Measurements from ENCODE around the gene BEND5.
A peak's percentile ranks its signal among the peaks of the same experiment; 100 is the strongest.

Gene BEND5

GRCh38 chr1:48718116-48718630 lies 58.5 kb downstream of the BEND5 start:
- no peak for DNase-seq

- no peak for DNase-seq
Observed at GRCh38 chr1:48717082-48717481, 59.6 kb downstream of the BEND5 start.

GRCh38 chr1:48715921-48716320 lies 60.8 kb downstream of the BEND5 start:
- DNase-seq, result no peak

- no peak for DNase-seq
Observed at GRCh38 chr1:48710915-48711314, 65.8 kb downstream of the BEND5 start.

- DNase-seq, result no peak
Observed at GRCh38 chr1:48710318-48710717, 66.4 kb downstream of the BEND5 start.

- DNase-seq, result no peak
Observed at GRCh38 chr1:48704736-48705135, 72.0 kb downstream of the BEND5 start.

GRCh38 chr1:48701445-48701844 lies 75.2 kb downstream of the BEND5 start:
- DNase-seq, result no peak

- DNase-seq, result peak; percentile 31
Observed at GRCh38 chr1:48697066-48697707, 79.5 kb downstream of the BEND5 start.

GRCh38 chr1:48695161-48695560 lies 81.5 kb downstream of the BEND5 start:
- DNase-seq, result no peak

- DNase-seq, result no peak
Observed at GRCh38 chr1:48693674-48694320, 82.9 kb downstream of the BEND5 start.

GRCh38 chr1:48693180-48693579 lies 83.5 kb downstream of the BEND5 start:
- no peak for DNase-seq

- no peak for DNase-seq
Observed at GRCh38 chr1:48692235-48692634, 84.5 kb downstream of the BEND5 start.

GRCh38 chr1:48691429-48692001 lies 85.2 kb downstream of the BEND5 start:
- DNase-seq, result no peak

- no peak for DNase-seq
Observed at GRCh38 chr1:48688102-48688760, 88.5 kb downstream of the BEND5 start.

- no peak for DNase-seq
Observed at GRCh38 chr1:48687282-48688045, 89.2 kb downstream of the BEND5 start.

- no peak for DNase-seq
Observed at GRCh38 chr1:48686159-48686558, 90.5 kb downstream of the BEND5 start.

GRCh38 chr1:48684381-48684780 lies 92.3 kb downstream of the BEND5 start:
- no peak for DNase-seq

GRCh38 chr1:48683839-48684238 lies 92.9 kb downstream of the BEND5 start:
- no peak for DNase-seq

GRCh38 chr1:48681476-48682305 lies 95.0 kb downstream of the BEND5 start:
- DNase-seq, result no peak

GRCh38 chr1:48680411-48681035 lies 96.2 kb downstream of the BEND5 start:
- no peak for DNase-seq

GRCh38 chr1:48679859-48680258 lies 96.8 kb downstream of the BEND5 start:
- no peak for DNase-seq

Measured in CD4-positive, alpha-beta T cell treated with Interleukin-15 for 1 hour (primary cell).